Astrocyte of the spinal cord (primary cell): Measurements from ENCODE around the gene DHX40.
"Not testable (repeated sequence)": the region's sequence is repeated elsewhere in the genome, so short reads cannot be mapped to it uniquely, and the experiment has no call there.

Source experiments
- DNase-seq: peaks from one replicate; pipeline ENCODE4 v3.0.0; 2011; ENCODE audit warnings: low read depth, low spot score
- H3K4me3 ChIP-seq: 2 replicates; pipeline ENCODE4 v1.5.1; 2011; ENCODE audit warnings: low read depth, mild to moderate bottlenecking, low read length, moderate library complexity
- CTCF ChIP-seq: IDR thresholded peaks from 2 replicates; pipeline ENCODE4 v1.5.1; 2012; ENCODE audit warnings: low read depth, mild to moderate bottlenecking, low read length, inconsistent platforms
- in situ Hi-C: cut with HindIII; loops from 2 replicates; pipeline ENCODE4 v1.10.0; 2017; ENCODE audit warnings: low sequenced_read_pairs

The DHX40 gene

GRCh38 chr17:59565171-59565958, at the start of gene DHX40:
Gene DHX40 (plus strand): TSS chr17:59565610. CDS start chr17:59565672, 62 bp downstream.
- peak; percentile 93 for DNase-seq
- peak within 1 kb of the TSS; percentile 64 for H3K4me3 ChIP-seq
- TF ChIP-seq CTCF: no peak
- in situ Hi-C loops: no loop called here

GRCh38 chr17:59516451-59516850, 49.0 kb upstream of the DHX40 start:
- in situ Hi-C loops: no loop called here
- DNase-seq: no peak
- H3K4me3 ChIP-seq: no peak overlapping the region
- TF ChIP-seq CTCF: no peak

GRCh38 chr17:59519132-59519531, 46.3 kb upstream of the DHX40 start:
- H3K4me3 ChIP-seq: no peak overlapping the region
- no peak for TF ChIP-seq CTCF
- in situ Hi-C loops: no loop called here
- no peak for DNase-seq

- DNase-seq: no peak
- in situ Hi-C loops: no loop called here
Measured at GRCh38 chr17:59520251-59520650, 45.2 kb upstream of the DHX40 start.

GRCh38 chr17:59521465-59522126, 43.8 kb upstream of the DHX40 start:
- TF ChIP-seq CTCF: peak; percentile 87
- in situ Hi-C loops: no loop called here
- no peak overlapping the region for H3K4me3 ChIP-seq
- DNase-seq: peak; percentile 54

More at GRCh38 chr17:59520251-59520650, 45.2 kb upstream of the DHX40 start:
- no peak overlapping the region for H3K4me3 ChIP-seq
- TF ChIP-seq CTCF: no peak

GRCh38 chr17:59524930-59525329, 40.5 kb upstream of the DHX40 start:
- DNase-seq, H3K4me3 ChIP-seq, in situ Hi-C loops: not testable (repeated sequence)

- no peak for TF ChIP-seq CTCF
- no peak for DNase-seq
- in situ Hi-C loops: no loop called here
- H3K4me3 ChIP-seq: no peak overlapping the region
Measured at GRCh38 chr17:59525668-59526067, 39.7 kb upstream of the DHX40 start.
